GM12878 (cell line): Measurements from ENCODE around the gene SEPHS2. TPM values are rescaled to one million over a fixed set of nuclear protein-coding genes. Genes with fewer than 3 reads are reported as not detected.
A peak's percentile ranks its signal among the peaks of the same experiment; 100 is the strongest.

Experiments used
- BHLHE40 ChIP-seq, 2 experiments: fragments of 450-650 bp in 1 of 2; IDR thresholded peaks; 2 replicates each; pipeline ENCODE4 v1.6.1; 2011 to 2017; ENCODE audit warnings: low read depth in 2 of 2, borderline replicate concordance in 1 of 2, improper control_type of control experiment in 1 of 2, low read length in 1 of 2, mild to moderate bottlenecking in 1 of 2
- CREM ChIP-seq: IDR thresholded peaks from 2 replicates; pipeline ENCODE4 v1.6.1; 2014; ENCODE audit warnings: antibody characterized with exemption, low read depth
- E2F8 ChIP-seq: fragments of 450-650 bp; IDR thresholded peaks from 2 replicates; pipeline ENCODE4 v1.6.1; 2018; ENCODE audit warnings: mild to moderate bottlenecking, low read depth, moderate library complexity; ENCODE audit not compliant: partially characterized antibody
- FOXM1 ChIP-seq: IDR thresholded peaks from 2 replicates; pipeline ENCODE4 v1.6.1; 2012; ENCODE audit warnings: low read depth, mild to moderate bottlenecking, inconsistent platforms, low read length, moderate library complexity
- MEF2B ChIP-seq: fragments of 450-650 bp; IDR thresholded peaks from 2 replicates; pipeline ENCODE4 v1.6.1; 2018; ENCODE audit warnings: mild to moderate bottlenecking, moderate library complexity; ENCODE audit not compliant: partially characterized antibody, poor library complexity, severe bottlenecking
- MTA2 ChIP-seq: fragments of 450-650 bp; IDR thresholded peaks from 2 replicates; pipeline ENCODE4 v1.6.1; 2016; ENCODE audit warnings: low read depth, mild to moderate bottlenecking, moderate library complexity
- NR2C2 ChIP-seq: IDR thresholded peaks from 2 replicates; pipeline ENCODE4 v1.6.1; 2011; ENCODE audit warnings: borderline replicate concordance, low read depth; ENCODE audit not compliant: control insufficient read depth, insufficient read length
- POLR2A ChIP-seq: IDR thresholded peaks from 2 replicates; pipeline ENCODE4 v1.6.1; 2011; ENCODE audit warnings: low read depth, mild to moderate bottlenecking, low read length
- POLR2AphosphoS5 ChIP-seq: IDR thresholded peaks from 2 replicates; pipeline ENCODE4 v1.6.1; 2011; ENCODE audit warnings: mild to moderate bottlenecking, low read length, inconsistent platforms
- POU2F2 ChIP-seq: IDR thresholded peaks from 3 replicates; pipeline ENCODE4 v1.6.1; 2011; ENCODE audit warnings: low read depth, mild to moderate bottlenecking, low read length, borderline replicate concordance
- RB1 ChIP-seq: fragments of 450-650 bp; formaldehyde crosslinking; IDR thresholded peaks from 2 replicates; pipeline ENCODE4 v1.6.1; 2017; ENCODE audit warnings: mild to moderate bottlenecking, borderline replicate concordance
- SMAD1 ChIP-seq: fragments of 450-650 bp; IDR thresholded peaks from 2 replicates; pipeline ENCODE4 v1.6.1; 2018; ENCODE audit warnings: mild to moderate bottlenecking, low read depth; ENCODE audit not compliant: partially characterized antibody
- SP1 ChIP-seq: IDR thresholded peaks from one replicate; pipeline ENCODE4 v1.6.1; 2011; ENCODE audit warnings: low read depth, low read length
- TBL1XR1 ChIP-seq: IDR thresholded peaks from 2 replicates; pipeline ENCODE4 v1.6.1; 2012; ENCODE audit warnings: low read depth, low read length, improper control_type of control experiment
- TCF7 ChIP-seq: IDR thresholded peaks from 2 replicates; pipeline ENCODE4 v1.6.1; 2014; ENCODE audit warnings: antibody characterized with exemption, borderline replicate concordance
- ZNF274 ChIP-seq: IDR thresholded peaks from one replicate; pipeline ENCODE4 v1.8.0; 2011; ENCODE audit not compliant: insufficient read length, insufficient read depth
- polyA plus RNA-seq, 11 experiments: library from polyadenylated mRNA; depleted of rRNA in 4 of 11; unstranded in 6 of 11; stranded (reverse) in 5 of 11; fragments of >200 nt; fragmentation: Nextera tagmentation in 4 of 11; fragmentation: Illumina TruSeq in 1 of 11; extraction: Ambion mirVana in 4 of 11; extraction: Trizol in 1 of 11; gene quantifications; 1 replicate in 1 of 11; 2 replicates in 10 of 11; pipeline versions ENCODE4 v1.2.1 to v1.2.3, GENCODE V29; 2011 to 2016; ENCODE audit warnings: inconsistent platforms in 2 of 11, missing spikeins in 2 of 11, low read depth in 1 of 11
- total RNA-seq, 4 experiments: library from RNA; depleted of rRNA in 3 of 4; stranded (reverse); fragments of >200 nt in 3 of 4; fragmentation: Illumina TruSeq in 1 of 4; extraction: Trizol in 1 of 4; gene quantifications; 2 replicates each; pipeline versions ENCODE4 v1.2.1 to v1.2.3, GENCODE V29; 2013 to 2021
- TF ChIP-seq, protein P1 (sequence below): IDR thresholded peaks from 2 replicates; pipeline ENCODE4 v1.6.1; 2012; ENCODE audit warnings: low read depth, low read length, improper control_type of control experiment
- TF ChIP-seq, protein P2 (sequence below): IDR thresholded peaks from 2 replicates; pipeline ENCODE4 v1.6.1; 2012; ENCODE audit warnings: low read depth, low read length, improper control_type of control experiment

The SEPHS2 gene
- total and polyA plus RNA-seq, 10 of the 15 experiments (the other 5 are each of a cell fraction or from before 2014, with no cell fraction given): 21.6 to 99.8 (median 72.9) TPM

DNA sequence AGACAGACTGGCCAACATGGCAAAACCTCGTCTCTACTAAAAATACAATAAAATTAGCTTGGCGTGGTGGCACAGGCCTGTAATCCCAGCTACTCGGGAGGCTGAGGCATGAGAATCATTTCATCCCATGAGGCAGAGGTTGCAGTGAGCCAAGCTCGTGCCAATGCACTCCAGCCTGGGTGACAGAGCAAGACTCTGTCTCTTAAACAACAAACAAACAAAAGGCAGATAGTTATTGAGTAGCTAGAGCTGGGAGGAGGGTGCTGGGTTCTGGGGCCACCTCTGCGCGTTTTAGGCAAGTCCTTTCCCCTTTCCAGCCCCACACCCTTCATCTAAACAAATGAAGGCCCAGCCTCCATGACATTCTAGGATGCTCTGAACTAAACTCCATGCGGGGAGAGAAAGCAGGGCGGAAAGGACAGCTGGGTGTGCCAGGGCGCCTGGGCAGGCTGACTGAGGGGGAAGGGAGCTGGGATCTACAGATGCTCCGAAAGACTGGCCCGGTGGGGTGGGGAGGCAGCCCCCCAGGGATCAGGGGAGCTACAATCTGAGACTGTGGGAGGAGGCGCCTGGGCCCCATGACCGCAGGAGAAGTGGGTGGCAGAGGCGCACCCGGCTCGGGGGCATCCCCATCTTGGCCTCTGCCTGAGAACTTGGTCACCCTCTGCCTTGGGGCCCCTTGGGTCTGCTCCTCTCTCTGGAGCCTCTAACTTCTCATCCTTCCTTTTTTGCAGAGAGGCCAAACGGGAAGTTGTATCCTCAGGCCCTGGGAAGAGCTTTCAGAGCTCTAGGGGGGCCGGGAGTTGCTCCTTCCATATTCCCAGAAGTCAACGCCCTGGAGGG is 27.8 kb upstream of the SEPHS2 start (continued):
- TF ChIP-seq RB1 (0 out of 2 replicates have a peak, but pooled peaks have one; percentile 72), SP1 (peak; percentile 78), POLR2A (no peak), POLR2AphosphoS5 (peak; percentile 62; the same call in 1 of the 2 replicates), TBL1XR1 (peak; percentile 83), NR2C2 (no peak), BHLHE40 (IDR thresholded peaks at IDR 0.05; ENCODE audit: borderline replicate concordance in 1 of 2, low read depth in 2 of 2, low read length in 1 of 2) (no peak; a peak in 1 of 4 replicates), POU2F2 (peak; percentile 46; the same call in 1 of the 3 replicates), FOXM1 (peak; percentile 39; the same call in 1 of the 2 replicates), SMAD1 (peak; percentile 69), CREM (peak; percentile 57), ZNF274 (no peak), E2F8 (no peak), TCF7 (no peak), MTA2 (peak; percentile 80), MEF2B (peak; percentile 99)
- TF ChIP-seq, protein P1, sequence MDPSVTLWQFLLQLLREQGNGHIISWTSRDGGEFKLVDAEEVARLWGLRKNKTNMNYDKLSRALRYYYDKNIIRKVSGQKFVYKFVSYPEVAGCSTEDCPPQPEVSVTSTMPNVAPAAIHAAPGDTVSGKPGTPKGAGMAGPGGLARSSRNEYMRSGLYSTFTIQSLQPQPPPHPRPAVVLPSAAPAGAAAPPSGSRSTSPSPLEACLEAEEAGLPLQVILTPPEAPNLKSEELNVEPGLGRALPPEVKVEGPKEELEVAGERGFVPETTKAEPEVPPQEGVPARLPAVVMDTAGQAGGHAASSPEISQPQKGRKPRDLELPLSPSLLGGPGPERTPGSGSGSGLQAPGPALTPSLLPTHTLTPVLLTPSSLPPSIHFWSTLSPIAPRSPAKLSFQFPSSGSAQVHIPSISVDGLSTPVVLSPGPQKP: no peak
- TF ChIP-seq, protein P2, sequence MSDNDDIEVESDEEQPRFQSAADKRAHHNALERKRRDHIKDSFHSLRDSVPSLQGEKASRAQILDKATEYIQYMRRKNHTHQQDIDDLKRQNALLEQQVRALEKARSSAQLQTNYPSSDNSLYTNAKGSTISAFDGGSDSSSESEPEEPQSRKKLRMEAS: no peak
- TF ChIP-seq, all 136 proteins: peak for 45
